ENCODE results near the gene RSRP1. TPM values are rescaled to one million over a fixed set of nuclear protein-coding genes. Genes with fewer than 3 reads are reported as not detected.
"Not testable (repeated sequence)": the region's sequence is repeated elsewhere in the genome, so short reads cannot be mapped to it uniquely, and the experiment has no call there.

The RSRP1 gene
- total and polyA plus RNA-seq, 2 experiments from 2014 or later = 113 to 138 TPM

DNA sequence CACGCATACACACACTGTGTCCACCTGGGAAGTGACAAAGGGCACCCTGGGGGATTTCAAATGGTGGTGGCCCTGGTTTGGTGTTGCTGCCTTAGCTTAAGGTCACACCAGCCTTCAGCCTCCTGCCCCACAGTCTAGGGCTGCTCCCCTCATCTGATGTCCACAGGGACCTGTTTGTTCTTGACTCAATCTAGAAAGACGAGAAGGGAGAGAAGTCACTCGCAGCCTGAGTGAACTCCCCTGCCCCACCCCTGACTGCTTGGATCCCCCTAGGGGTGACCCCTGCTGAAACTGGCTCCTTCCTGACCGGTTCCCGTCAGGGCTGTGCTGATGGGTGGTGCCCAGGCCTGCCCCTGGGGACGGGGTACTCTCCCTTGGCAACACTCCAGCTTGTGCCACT, 39.9 kb upstream of the RSRP1 start:
- H4K20me1 ChIP-seq (ENCODE audit: insufficient read depth); H3K79me2 ChIP-seq (ENCODE audit: insufficient read depth); in situ Hi-C loops (cut with MboI); H3K9me2 ChIP-seq (ENCODE audit: insufficient read depth); H3K9ac ChIP-seq; H3K4me3 ChIP-seq; H3K4me1 ChIP-seq (ENCODE audit: insufficient read depth); H3K27me3 ChIP-seq (replicated peaks; ENCODE audit: insufficient read depth); H3K27ac ChIP-seq; H3K4me2 ChIP-seq (ENCODE audit: unreplicated experiment); H3F3A ChIP-seq (ENCODE audit: insufficient read depth); H2AFZ ChIP-seq; H3K36me3 ChIP-seq (ENCODE audit: low read depth); H3K9me3 ChIP-seq (ENCODE audit: low read depth); DNase-seq: not testable (repeated sequence)
- WGBS, 2 experiments (ENCODE audit: low coverage in 1 of 2, low lambda C conversion rate in 2 of 2, missing lambda C conversion rate in 2 of 2) = 87 to 100% methylated on average over 3 to 5 of the region's 6 CpGs

DNA sequence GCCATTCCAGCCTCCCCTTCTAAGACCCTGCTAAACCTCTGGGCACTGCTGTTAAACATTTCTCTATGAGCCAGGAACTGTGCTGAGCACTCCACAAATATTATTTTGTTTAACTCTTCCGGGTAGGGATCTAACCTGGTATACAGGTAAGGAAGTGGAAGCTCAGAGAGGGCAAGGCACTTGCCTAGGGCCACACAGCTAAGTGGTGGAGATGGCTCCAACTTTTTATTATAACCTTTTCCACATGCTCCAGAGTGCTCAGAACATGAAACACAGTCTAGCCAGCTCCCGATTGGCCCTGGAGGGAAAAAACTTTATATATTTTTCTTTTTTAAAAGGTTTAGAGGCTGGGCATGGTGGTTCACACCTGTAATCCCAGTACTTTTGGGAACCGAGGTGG, 38.6 kb upstream of the RSRP1 start:
- WGBS, 2 experiments (ENCODE audit: low coverage in 1 of 2, low lambda C conversion rate in 2 of 2, missing lambda C conversion rate in 2 of 2) = 21 to 26% methylated on average over 3 of the region's 3 CpGs
- in situ Hi-C loops (cut with MboI) = not testable (repeated sequence)

DNA sequence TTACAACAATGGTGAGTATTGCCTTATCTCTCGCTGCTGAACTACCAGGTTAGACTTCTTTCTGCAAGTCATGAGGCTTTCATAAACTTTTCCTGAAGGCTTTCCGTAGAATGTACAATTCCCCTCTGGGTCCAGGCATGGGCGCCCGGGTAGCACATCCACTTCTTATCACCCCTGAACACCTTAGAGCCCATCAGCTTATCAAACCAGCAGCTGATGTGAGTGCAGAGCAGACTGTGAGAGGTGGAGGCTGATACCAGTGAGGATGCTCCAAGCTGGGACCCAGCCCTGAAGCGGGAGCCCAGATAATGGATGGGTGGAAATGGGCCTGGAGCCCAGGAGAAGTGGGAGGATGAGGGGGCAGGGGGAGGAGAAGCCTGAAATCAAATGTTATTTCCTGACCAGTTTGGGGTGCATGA, 32.4 kb upstream of the RSRP1 start:
- H3F3A ChIP-seq (ENCODE audit: insufficient read depth); H3K4me2 ChIP-seq (ENCODE audit: unreplicated experiment); H4K20me1 ChIP-seq (ENCODE audit: insufficient read depth); H3K9me3 ChIP-seq (ENCODE audit: low read depth); DNase-seq; H3K4me3 ChIP-seq; H3K27me3 ChIP-seq (replicated peaks; ENCODE audit: insufficient read depth); H3K27ac ChIP-seq; H2AFZ ChIP-seq; H3K79me2 ChIP-seq (ENCODE audit: insufficient read depth); in situ Hi-C loops (cut with MboI); H3K9me2 ChIP-seq (ENCODE audit: insufficient read depth); H3K9ac ChIP-seq; H3K36me3 ChIP-seq (ENCODE audit: low read depth); H3K4me1 ChIP-seq (ENCODE audit: insufficient read depth): not testable (repeated sequence)
- 97% methylated on average over 4 of the region's 5 CpGs; no CpG with 5 or more reads in 1 of the 2 experiments for whole genome bisulfite sequencing, 2 experiments (ENCODE audit: low coverage in 1 of 2, low lambda C conversion rate in 2 of 2, missing lambda C conversion rate in 2 of 2)

More for the DNA sequence above, 38.6 kb upstream of the RSRP1 start:
- H3K27me3 ChIP-seq (replicated peaks; ENCODE audit: insufficient read depth); H3K4me2 ChIP-seq (ENCODE audit: unreplicated experiment); H3K9ac ChIP-seq; DNase-seq; H3K9me3 ChIP-seq (ENCODE audit: low read depth); H3K79me2 ChIP-seq (ENCODE audit: insufficient read depth); H3K4me3 ChIP-seq; H3K27ac ChIP-seq; H3K36me3 ChIP-seq (ENCODE audit: low read depth); H3K9me2 ChIP-seq (ENCODE audit: insufficient read depth); H2AFZ ChIP-seq; H4K20me1 ChIP-seq (ENCODE audit: insufficient read depth); H3K4me1 ChIP-seq (ENCODE audit: insufficient read depth); H3F3A ChIP-seq (ENCODE audit: insufficient read depth): not testable (repeated sequence)

GRCh38 chr1:25278790-25279189, 31.5 kb upstream of the RSRP1 start:
- H3K9me3 ChIP-seq (ENCODE audit: low read depth); H3K4me2 ChIP-seq (ENCODE audit: unreplicated experiment); DNase-seq; in situ Hi-C loops (cut with MboI); H4K20me1 ChIP-seq (ENCODE audit: insufficient read depth); H3F3A ChIP-seq (ENCODE audit: insufficient read depth); H2AFZ ChIP-seq; H3K36me3 ChIP-seq (ENCODE audit: low read depth); H3K4me3 ChIP-seq; H3K27ac ChIP-seq; H3K9me2 ChIP-seq (ENCODE audit: insufficient read depth); H3K4me1 ChIP-seq (ENCODE audit: insufficient read depth); H3K27me3 ChIP-seq (replicated peaks; ENCODE audit: insufficient read depth); H3K9ac ChIP-seq; H3K79me2 ChIP-seq (ENCODE audit: insufficient read depth): not testable (repeated sequence)
- 100% methylated on average over 1 to 4 of the region's 8 CpGs for WGBS, 2 experiments (ENCODE audit: low coverage in 1 of 2, low lambda C conversion rate in 2 of 2, missing lambda C conversion rate in 2 of 2)

GRCh38 chr1:25278358-25278757, 31.1 kb upstream of the RSRP1 start:
- H3K4me1 ChIP-seq (ENCODE audit: insufficient read depth); H3K27me3 ChIP-seq (replicated peaks; ENCODE audit: insufficient read depth); DNase-seq; H3K79me2 ChIP-seq (ENCODE audit: insufficient read depth); H4K20me1 ChIP-seq (ENCODE audit: insufficient read depth); H2AFZ ChIP-seq; H3K36me3 ChIP-seq (ENCODE audit: low read depth); H3K9me2 ChIP-seq (ENCODE audit: insufficient read depth); in situ Hi-C loops (cut with MboI); H3F3A ChIP-seq (ENCODE audit: insufficient read depth); H3K27ac ChIP-seq; H3K4me3 ChIP-seq; H3K9me3 ChIP-seq (ENCODE audit: low read depth); H3K4me2 ChIP-seq (ENCODE audit: unreplicated experiment); H3K9ac ChIP-seq: not testable (repeated sequence)
- WGBS, 2 experiments (ENCODE audit: low coverage in 1 of 2, low lambda C conversion rate in 2 of 2, missing lambda C conversion rate in 2 of 2) = 76 to 90% methylated on average over 2 of the region's 2 CpGs

DNA sequence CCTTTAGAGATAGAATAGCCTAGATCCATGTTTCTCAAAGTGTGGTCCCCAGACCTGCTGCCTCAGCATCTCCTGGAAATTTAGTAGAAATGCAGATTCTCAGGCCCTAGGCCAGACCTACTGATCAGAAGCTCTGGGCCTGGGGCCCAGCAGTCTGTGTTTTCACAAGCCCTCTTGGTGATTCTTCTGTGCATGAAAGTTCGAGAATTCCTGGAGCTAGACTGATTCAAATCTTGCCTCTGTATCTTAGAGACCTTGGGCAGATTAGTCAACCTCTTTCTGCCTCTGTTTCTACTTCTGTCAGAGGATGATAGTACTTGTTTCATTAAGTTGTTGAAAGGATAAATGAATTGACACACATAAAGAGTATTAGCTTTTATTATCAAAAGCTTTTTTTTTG, 30.0 kb upstream of the RSRP1 start:
- H3K9me3 ChIP-seq (ENCODE audit: low read depth); H3F3A ChIP-seq (ENCODE audit: insufficient read depth); DNase-seq; H3K27me3 ChIP-seq (replicated peaks; ENCODE audit: insufficient read depth); H4K20me1 ChIP-seq (ENCODE audit: insufficient read depth); H3K9ac ChIP-seq; H3K4me2 ChIP-seq (ENCODE audit: unreplicated experiment); H3K36me3 ChIP-seq (ENCODE audit: low read depth); H3K4me3 ChIP-seq; H3K79me2 ChIP-seq (ENCODE audit: insufficient read depth); in situ Hi-C loops (cut with MboI); H2AFZ ChIP-seq; H3K27ac ChIP-seq; H3K4me1 ChIP-seq (ENCODE audit: insufficient read depth); H3K9me2 ChIP-seq (ENCODE audit: insufficient read depth): not testable (repeated sequence)
- WGBS, 2 experiments (ENCODE audit: low coverage in 1 of 2, low lambda C conversion rate in 2 of 2, missing lambda C conversion rate in 2 of 2) = 80 to 100% methylated on average over 1 of the region's 1 CpG

GRCh38 chr1:25275648-25276047, 28.4 kb upstream of the RSRP1 start:
- H3K4me1 ChIP-seq (ENCODE audit: insufficient read depth); H3K27ac ChIP-seq; H3K4me3 ChIP-seq; H3K4me2 ChIP-seq (ENCODE audit: unreplicated experiment); H3K27me3 ChIP-seq (replicated peaks; ENCODE audit: insufficient read depth); in situ Hi-C loops (cut with MboI); H4K20me1 ChIP-seq (ENCODE audit: insufficient read depth); H3K36me3 ChIP-seq (ENCODE audit: low read depth); H3K9me2 ChIP-seq (ENCODE audit: insufficient read depth); H3K79me2 ChIP-seq (ENCODE audit: insufficient read depth); H3K9ac ChIP-seq; DNase-seq; H3K9me3 ChIP-seq (ENCODE audit: low read depth); H2AFZ ChIP-seq; H3F3A ChIP-seq (ENCODE audit: insufficient read depth): not testable (repeated sequence)
- WGBS, 2 experiments (ENCODE audit: low coverage in 1 of 2, low lambda C conversion rate in 2 of 2, missing lambda C conversion rate in 2 of 2) = 73 to 78% methylated on average over 4 of the region's 4 CpGs

- H3K9me2 ChIP-seq (ENCODE audit: insufficient read depth); H3K9ac ChIP-seq; in situ Hi-C loops (cut with MboI); H3K4me1 ChIP-seq (ENCODE audit: insufficient read depth); H3K79me2 ChIP-seq (ENCODE audit: insufficient read depth); H3K36me3 ChIP-seq (ENCODE audit: low read depth); DNase-seq; H3K4me3 ChIP-seq; H4K20me1 ChIP-seq (ENCODE audit: insufficient read depth); H3K27ac ChIP-seq; H3K9me3 ChIP-seq (ENCODE audit: low read depth); H3K4me2 ChIP-seq (ENCODE audit: unreplicated experiment); H3F3A ChIP-seq (ENCODE audit: insufficient read depth); H2AFZ ChIP-seq; H3K27me3 ChIP-seq (replicated peaks; ENCODE audit: insufficient read depth): not testable (repeated sequence)
- 79 to 98% methylated on average over 6 to 8 of the region's 8 CpGs for WGBS, 2 experiments (ENCODE audit: low coverage in 1 of 2, low lambda C conversion rate in 2 of 2, missing lambda C conversion rate in 2 of 2)
These were observed 25.0 kb upstream of the RSRP1 start, which contains the start of gene RHD for GRCh38 chr1:25272238-25272637. Gene RHD (plus strand): TSS chr1:25272509. CDS start chr1:25272548, 39 bp downstream.
